B cell (primary cell): ENCODE results near the gene SIL1.

Experiments
- EZH2 ChIP-seq: IDR thresholded peaks from 2 replicates; pipeline ENCODE4 v1.6.1; 2012; ENCODE audit warnings: borderline replicate concordance, low read depth, mild to moderate bottlenecking, moderate library complexity, low read length; ENCODE audit not compliant: insufficient read depth, poor library complexity, severe bottlenecking
- TF ChIP-seq, protein P1 (sequence below): fragments of 200-600 bp; IDR thresholded peaks from one replicate; pipeline ENCODE4 v1.8.0; 2022; ENCODE audit warnings: antibody characterized with exemption, mild to moderate bottlenecking

DNA sequence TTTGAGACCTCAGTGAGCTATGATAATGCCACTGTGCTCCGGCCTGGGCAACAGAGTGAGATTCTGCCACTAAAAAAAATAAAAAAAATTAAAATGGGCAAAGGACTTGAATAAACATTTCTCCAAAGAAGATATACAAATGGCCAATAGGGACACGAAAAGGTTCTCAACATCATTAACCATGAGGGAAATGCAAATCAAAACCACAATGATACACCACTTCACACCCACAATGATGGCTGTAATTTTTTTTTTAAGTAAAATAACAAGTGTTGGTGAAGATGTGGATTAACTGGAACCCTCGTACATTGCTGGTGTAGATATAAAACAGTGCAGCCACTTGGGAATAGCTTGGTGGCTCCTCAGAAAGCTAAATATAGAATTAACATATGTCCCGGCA is 68.0 kb downstream of the SIL1 start:
- TF ChIP-seq, protein P1, sequence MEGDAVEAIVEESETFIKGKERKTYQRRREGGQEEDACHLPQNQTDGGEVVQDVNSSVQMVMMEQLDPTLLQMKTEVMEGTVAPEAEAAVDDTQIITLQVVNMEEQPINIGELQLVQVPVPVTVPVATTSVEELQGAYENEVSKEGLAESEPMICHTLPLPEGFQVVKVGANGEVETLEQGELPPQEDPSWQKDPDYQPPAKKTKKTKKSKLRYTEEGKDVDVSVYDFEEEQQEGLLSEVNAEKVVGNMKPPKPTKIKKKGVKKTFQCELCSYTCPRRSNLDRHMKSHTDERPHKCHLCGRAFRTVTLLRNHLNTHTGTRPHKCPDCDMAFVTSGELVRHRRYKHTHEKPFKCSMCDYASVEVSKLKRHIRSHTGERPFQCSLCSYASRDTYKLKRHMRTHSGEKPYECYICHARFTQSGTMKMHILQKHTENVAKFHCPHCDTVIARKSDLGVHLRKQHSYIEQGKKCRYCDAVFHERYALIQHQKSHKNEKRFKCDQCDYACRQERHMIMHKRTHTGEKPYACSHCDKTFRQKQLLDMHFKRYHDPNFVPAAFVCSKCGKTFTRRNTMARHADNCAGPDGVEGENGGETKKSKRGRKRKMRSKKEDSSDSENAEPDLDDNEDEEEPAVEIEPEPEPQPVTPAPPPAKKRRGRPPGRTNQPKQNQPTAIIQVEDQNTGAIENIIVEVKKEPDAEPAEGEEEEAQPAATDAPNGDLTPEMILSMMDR = no peak
- no peak for TF ChIP-seq EZH2
